22Rv1 (cell line): Measurements from ENCODE around the gene ANAPC16.
"Not testable (repeated sequence)": the region's sequence is repeated elsewhere in the genome, so short reads cannot be mapped to it uniquely, and the experiment has no call there.

ENCODE experiments used
- H3K27ac ChIP-seq: fragments of 450-650 bp; 2 replicates; pipeline ENCODE4 v1.5.1; 2017
- ZFX ChIP-seq: fragments of 450-650 bp; IDR thresholded peaks from 2 replicates; pipeline ENCODE4 v1.6.1; 2017; ENCODE audit warnings: antibody characterized with exemption, borderline replicate concordance
- TF ChIP-seq, protein P1 (sequence below): fragments of 450-650 bp; IDR thresholded peaks from 2 replicates; pipeline ENCODE4 v1.5.1; 2017; ENCODE audit warnings: mild to moderate bottlenecking

Gene ANAPC16

DNA sequence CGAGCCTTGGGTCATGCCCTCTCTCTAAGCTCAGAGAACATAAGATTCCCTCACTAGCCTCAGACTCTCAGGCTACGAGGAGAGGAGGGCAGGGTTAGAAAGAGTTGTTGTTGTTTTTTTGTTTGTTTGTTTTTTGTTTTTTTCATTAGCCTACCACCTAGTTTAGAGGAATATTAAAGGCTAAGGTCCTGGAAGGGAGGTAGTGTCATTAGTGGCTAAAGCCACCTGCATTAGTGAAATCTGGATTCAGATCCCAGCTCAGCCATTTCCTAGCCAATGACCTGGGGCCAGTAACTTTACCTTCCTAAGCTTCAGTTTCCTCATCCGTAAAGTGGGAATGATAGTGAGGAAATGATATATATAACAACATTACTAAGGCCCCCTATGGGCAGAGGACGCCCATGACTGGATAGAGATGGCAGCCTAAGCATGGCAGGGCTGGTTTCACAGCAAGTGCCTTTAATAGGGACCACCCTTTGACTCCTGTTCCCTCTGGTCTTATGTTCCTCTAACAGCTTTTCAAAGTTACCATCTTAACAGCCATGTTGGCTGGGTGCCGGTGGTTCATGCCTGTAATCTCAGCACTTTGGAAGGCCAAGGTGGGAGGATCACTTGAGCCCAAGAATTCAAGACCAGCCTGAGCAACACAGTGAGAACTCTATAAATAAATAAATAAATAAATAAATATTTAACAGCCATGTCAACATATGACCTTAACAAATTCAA is 63.0 kb downstream of the ANAPC16 start:
- no peak overlapping the region for H3K27ac ChIP-seq
- TF ChIP-seq, protein P1, sequence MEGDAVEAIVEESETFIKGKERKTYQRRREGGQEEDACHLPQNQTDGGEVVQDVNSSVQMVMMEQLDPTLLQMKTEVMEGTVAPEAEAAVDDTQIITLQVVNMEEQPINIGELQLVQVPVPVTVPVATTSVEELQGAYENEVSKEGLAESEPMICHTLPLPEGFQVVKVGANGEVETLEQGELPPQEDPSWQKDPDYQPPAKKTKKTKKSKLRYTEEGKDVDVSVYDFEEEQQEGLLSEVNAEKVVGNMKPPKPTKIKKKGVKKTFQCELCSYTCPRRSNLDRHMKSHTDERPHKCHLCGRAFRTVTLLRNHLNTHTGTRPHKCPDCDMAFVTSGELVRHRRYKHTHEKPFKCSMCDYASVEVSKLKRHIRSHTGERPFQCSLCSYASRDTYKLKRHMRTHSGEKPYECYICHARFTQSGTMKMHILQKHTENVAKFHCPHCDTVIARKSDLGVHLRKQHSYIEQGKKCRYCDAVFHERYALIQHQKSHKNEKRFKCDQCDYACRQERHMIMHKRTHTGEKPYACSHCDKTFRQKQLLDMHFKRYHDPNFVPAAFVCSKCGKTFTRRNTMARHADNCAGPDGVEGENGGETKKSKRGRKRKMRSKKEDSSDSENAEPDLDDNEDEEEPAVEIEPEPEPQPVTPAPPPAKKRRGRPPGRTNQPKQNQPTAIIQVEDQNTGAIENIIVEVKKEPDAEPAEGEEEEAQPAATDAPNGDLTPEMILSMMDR = no peak
- TF ChIP-seq ZFX = no peak

DNA sequence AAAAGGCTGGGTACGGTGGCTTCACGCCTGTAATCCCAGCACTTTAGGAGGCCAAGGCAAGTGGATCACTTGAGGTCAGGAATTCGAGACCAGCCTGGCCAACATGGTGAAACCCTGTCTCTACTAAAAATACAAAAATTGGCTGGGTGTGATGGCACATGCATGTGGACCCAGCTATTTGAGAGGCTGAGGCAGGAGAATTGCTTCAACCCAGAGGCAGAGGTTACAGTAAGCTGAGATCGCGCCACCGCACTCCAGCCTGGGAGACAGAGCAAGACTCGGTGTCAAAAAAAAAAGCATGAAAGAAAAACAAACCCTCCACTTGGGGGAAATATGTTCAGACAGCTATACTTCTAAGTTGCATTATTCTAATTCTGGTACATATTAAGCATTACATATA is 63.8 kb downstream of the ANAPC16 start:
- not testable (repeated sequence) for H3K27ac ChIP-seq

DNA sequence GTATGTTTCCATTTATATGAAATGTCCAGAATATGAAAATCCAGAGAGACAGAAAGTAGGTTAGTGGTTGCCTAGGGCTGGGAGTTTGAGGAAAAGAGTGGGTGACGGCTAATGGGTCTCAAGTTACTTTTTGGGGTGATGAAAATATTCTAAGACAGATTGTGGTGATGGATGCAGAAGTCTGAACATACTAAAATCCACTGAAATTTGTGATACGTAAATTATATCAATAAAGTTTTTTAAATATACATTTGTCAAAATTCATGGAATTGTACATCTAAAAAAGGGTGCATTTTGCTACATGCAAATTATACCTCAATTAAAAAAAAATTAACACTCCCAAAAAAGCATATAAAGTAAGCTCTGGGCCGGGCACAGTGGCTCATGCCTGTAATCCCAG is 67.3 kb downstream of the ANAPC16 start:
- TF ChIP-seq ZFX = no peak
- TF ChIP-seq, protein P1 = no peak
- no peak overlapping the region for H3K27ac ChIP-seq
